NCI-H1417 treated with DMSO at 0.1 percent for 48 hours (cell line): ENCODE measurements around the gene DNAH9.

Source experiments
- DNase-seq: peaks from one replicate; lab custom pipeline; 2025; lab: John Stamatoyannopoulos, UW

DNAH9 gene

GRCh38 chr17:11671126-11671525, 72.9 kb downstream of the DNAH9 start:
- no peak for DNase-seq

DNA sequence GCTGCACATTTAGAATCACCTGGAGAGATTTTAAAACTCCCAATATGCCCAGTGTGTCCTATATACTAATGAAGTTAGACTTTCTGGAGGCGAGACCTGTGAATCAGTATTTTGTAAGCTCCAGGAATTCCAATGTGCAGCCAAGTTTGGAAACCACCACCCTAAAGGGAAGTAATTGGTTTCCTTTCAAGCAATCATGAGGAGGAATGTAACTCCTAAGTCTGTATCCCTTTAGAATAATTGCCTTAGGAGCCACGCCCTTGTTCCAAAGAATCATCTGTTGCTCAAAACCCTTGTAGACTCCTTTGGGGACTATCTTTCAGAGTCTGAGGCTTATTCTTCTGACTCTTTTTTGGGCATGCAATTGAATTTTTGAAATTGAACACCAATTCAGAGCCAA, 84.4 kb downstream of the DNAH9 start:
- DNase-seq, result no peak

DNA sequence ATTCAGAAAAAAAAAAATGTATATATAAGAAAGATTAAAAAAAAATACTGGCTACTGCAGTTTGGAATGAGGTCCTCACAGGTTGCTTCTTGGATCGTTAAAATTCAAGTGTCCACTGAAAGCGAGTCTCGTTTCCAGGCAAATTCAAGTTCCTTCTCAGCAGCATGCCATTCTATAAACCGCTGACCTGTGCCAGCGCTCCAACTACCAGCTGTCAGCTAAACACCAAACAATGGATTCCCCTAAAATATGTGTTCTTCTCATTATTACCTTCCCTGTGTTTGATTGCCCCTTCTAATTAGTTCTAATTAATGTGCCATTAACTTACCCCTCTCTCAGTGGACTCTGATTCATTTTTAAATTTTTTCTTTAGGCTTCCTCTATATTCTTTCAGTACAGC, 92.4 kb downstream of the DNAH9 start:
- no peak for DNase-seq

DNA sequence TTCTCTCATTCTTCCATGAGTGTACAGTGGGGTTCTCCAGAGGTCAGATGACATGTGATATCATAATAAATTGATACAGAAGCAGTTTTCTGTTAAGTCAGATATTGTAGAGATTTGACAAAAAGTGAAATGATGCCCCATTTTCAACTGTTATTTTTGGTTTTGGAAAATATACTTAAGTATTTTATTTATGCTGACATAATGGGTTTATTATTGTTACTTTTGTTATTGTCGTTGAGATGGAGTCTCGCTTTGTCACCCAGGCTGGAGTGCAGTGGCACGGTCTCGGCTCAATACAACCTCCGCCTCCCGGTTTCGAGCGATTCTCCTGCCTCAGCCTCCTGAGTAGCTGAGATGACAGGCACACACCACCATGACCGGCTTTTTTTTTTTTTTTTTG, 94.4 kb downstream of the DNAH9 start:
- DNase-seq, result no peak

- no peak for DNase-seq
Measured at GRCh38 chr17:11693284-11693683, 95.0 kb downstream of the DNAH9 start.

- no peak for DNase-seq
Measured at GRCh38 chr17:11700668-11701067, 102.4 kb downstream of the DNAH9 start.

GRCh38 chr17:11701911-11702310, 103.6 kb downstream of the DNAH9 start:
- no peak for DNase-seq

GRCh38 chr17:11704041-11704440, 105.8 kb downstream of the DNAH9 start:
- DNase-seq, result no peak

DNA sequence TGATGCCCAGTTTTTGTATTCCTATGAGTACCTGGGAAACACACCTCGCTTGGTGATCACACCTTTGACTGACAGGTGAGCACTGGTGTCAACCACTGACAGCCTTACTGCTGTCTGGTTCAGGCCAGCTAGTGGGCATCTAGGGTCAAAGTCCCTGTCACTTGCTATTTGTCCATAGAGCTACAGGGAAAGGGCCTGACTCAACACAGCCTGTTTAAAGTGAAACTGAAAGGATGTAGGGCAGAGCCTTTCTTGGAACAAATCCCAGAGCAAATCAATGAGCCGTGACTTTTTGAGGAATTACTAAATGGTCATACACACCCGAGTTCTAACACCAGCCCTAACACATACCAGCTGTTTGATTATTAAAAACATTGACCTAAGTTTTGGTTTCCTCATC, 106.8 kb downstream of the DNAH9 start:
- no peak for DNase-seq

- DNase-seq, result no peak
Measured at GRCh38 chr17:11707586-11707985, 109.3 kb downstream of the DNAH9 start.

DNA sequence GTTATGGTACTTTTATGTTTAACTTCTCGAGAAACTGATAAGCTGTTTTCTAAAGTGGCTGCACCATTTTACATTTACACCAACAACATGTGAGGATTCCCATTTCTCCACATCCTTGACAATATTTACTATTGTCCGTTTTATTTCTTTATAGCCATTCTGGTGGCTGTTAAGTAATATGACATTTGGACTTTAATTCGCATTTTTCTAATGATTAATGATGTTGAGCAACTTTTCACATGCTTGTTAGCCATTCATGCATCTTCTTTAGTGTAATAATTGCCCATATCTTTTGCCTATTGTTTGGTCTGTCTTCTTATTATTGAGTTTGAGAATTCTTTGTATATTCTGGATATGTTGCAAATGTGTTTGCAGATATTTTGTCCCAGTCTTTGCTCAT, 114.2 kb downstream of the DNAH9 start:
- DNase-seq, result no peak

GRCh38 chr17:11719203-11719602, 120.9 kb downstream of the DNAH9 start:
- DNase-seq, result no peak

DNA sequence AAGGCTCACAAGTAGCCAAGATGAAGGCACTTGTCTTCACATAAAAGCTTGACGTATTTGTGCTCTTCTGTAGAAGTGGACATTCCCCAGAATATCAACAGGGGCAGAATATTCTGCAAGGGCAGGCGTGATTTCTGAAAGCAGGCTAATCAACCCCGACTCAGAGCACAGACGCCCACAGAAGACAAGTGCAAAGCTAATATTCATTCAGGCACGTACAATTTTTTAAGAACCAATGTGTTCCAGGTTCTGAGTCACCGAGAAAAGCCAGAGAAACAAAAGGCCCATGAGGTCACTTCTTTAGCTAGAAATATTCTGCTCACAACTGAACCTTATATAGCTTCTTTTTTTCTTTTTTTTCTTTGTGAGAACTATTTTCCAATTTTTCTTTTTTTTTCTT, 121.6 kb downstream of the DNAH9 start:
- no peak for DNase-seq

DNA sequence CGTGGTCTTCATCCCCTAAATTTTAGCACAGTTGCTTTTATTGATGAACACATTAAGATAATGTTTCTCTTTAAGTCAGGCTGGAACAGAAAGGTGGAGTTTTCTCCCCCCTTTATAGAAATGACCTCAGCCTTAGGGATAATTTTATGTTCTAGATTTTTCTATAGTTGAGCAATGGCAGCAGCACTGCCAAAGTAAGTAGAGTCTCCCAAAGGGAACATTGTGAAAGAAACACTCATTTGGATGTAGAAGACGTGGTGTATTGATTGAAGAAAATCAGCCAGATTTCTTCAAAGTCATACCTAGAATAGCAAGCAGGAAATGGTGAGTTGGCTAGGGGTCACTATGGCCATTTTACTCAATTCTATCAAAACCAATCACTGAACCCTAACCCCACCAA, 122.5 kb downstream of the DNAH9 start:
- no peak for DNase-seq

DNA sequence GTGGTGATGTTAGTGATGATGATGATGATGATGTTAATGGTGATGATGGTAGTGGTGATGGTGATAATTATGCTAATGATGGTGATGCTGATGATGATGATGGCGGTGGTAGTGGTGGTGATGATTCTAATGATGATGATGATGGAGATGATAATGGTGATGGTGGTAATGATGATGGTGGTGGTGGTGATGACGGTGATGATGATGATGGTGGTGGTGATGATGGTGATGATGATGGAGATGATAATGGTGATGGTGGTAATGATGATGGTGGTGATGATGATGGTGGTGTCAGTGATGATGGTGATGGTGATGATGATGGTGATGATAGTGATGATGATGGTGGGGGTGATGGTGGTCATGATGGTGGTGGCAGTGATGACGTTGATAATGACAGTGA, 132.5 kb downstream of the DNAH9 start:
- no peak for DNase-seq

DNA sequence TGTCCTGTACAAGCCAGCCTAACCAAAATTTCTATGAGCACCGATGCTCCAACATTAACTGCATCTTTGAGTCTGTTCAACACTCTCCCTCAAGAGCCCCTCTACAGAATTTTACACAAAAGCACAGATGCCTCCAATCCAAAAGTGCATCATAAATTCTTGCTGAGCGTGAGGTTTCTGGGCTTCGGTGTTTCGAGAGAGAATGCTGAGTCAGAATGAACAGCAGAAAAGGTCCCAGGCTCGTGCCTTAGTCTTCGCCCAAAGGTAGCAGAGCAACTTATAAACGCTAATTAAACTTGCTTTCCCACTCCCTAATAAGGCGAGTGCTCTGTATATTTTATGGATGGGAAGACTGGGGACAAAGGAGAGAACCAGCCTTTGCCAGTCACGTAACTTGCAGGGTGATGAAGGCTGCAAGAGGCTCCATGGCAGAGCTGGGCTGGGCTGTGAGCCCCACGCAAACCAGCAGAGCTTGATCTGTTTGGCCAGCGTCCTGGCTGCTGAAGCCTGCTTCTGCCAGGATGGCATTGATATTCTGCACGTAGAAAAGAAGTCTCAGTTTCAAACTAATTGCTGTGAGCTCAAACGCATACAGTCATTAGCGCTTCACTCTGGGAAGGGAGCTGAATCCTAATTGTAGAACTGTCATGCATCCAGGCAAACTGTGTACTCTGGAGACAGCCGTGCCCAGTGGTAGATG, 138.5 kb downstream of the DNAH9 start:
- DNase-seq, result no peak

GRCh38 chr17:11737313-11737679, 139.0 kb downstream of the DNAH9 start:
- no peak for DNase-seq

GRCh38 chr17:11738151-11738550, 139.9 kb downstream of the DNAH9 start:
- DNase-seq, result no peak

DNA sequence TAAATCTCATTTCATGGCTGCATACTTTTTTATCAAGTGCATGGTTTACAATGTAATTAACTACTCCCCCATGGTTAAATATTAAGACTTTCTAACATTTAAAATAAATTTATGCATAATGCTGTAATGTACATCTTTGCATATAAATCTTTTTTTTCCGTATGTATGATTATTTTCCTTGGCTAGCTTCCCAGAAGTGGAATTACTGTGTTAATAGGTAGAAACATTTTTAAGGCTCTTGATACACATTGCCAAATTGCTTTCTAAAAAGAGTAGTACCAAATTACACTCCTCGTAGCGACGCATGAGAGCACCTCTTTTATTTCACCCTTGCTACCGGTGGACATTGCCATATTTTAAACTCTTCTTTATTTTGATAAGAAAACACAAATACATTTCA, 141.1 kb downstream of the DNAH9 start:
- no peak for DNase-seq

- DNase-seq, result no peak
Measured at GRCh38 chr17:11739848-11740247, 141.6 kb downstream of the DNAH9 start.

- DNase-seq, result no peak
Measured at GRCh38 chr17:11742886-11743285, 144.6 kb downstream of the DNAH9 start.

DNA sequence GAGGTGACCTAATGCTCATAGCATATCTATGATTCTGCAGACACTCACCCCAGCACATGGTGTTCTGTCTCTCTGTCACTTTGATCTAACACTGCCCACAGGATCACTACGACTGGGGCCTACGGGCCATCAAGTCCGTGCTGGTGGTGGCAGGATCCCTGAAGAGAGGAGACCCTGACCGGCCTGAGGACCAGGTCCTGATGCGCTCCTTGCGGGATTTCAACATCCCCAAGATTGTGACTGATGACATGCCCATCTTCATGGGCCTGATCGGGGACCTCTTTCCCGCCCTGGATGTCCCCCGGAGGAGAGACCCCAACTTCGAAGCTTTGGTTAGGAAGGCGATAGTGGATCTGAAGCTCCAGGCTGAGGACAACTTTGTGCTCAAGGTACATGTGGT, 146.4 kb downstream of the DNAH9 start:
- DNase-seq, result no peak

DNA sequence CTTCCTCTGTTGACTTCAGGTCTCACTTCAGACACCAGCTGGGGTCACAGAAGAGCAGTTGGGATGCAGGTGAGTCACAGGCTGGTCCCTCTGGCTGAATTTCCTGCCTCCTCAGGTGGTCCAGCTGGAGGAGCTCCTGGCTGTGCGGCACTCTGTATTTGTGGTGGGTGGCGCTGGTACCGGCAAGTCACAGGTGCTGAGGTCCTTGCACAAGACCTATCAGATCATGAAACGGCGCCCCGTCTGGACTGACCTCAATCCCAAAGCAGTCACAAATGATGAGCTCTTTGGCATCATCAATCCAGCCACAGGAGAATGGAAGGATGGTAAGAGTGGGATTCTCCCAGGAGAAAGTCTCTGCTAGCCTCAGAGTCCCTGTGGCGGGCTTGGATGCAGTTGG, 149.2 kb downstream of the DNAH9 start:
- DNase-seq, result no peak

DNA sequence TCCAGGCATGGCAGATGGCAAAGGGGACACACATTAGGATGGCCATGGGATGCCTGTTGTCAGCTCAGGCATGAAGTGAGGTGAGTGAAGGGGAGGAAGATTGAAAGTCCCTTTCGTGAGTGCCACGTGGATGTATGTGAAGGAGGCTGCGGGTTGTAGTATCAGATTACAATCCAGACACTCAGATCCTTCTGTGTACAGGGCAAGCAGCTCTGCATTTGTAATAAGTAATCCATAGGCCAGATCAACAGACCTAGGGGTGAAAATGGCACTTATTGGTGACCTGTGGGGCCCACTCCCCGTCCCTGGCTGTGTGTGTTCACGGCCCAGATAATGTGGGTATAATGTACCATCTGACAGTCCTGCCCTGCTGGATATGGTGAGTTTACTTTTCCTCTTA, 159.5 kb downstream of the DNAH9 start:
- no peak for DNase-seq

GRCh38 chr17:11768106-11768505, 169.8 kb downstream of the DNAH9 start:
- no peak for DNase-seq
